ENCODE data around the gene PPIE.
"Not testable (repeated sequence)": the region's sequence is repeated elsewhere in the genome, so short reads cannot be mapped to it uniquely, and the experiment has no call there.

The PPIE gene

GRCh38 chr1:39758556-39759435 is 20.1 kb downstream of the PPIE start:
- no peak for DNase-seq

GRCh38 chr1:39759436-39759726 is 20.7 kb downstream of the PPIE start:
- no peak for DNase-seq

GRCh38 chr1:39760074-39761008 is 21.7 kb downstream of the PPIE start:
- DNase-seq: no peak

- no peak for DNase-seq
These were observed 22.3 kb downstream of the PPIE start for GRCh38 chr1:39761016-39761415.

- no peak for DNase-seq
These were observed 23.0 kb downstream of the PPIE start for GRCh38 chr1:39761557-39762260.

- no peak for DNase-seq
These were observed 24.2 kb downstream of the PPIE start for GRCh38 chr1:39762550-39763540.

- not testable (repeated sequence) for DNase-seq
These were observed 25.1 kb downstream of the PPIE start for GRCh38 chr1:39763619-39764374.

- DNase-seq: not testable (repeated sequence)
These were observed 25.8 kb downstream of the PPIE start for GRCh38 chr1:39764512-39764911.

GRCh38 chr1:39766466-39766865 is 27.8 kb downstream of the PPIE start:
- not testable (repeated sequence) for DNase-seq

- not testable (repeated sequence) for DNase-seq
These were observed 30.8 kb downstream of the PPIE start for GRCh38 chr1:39769502-39769901.

GRCh38 chr1:39770100-39771021 is 31.7 kb downstream of the PPIE start:
- not testable (repeated sequence) for DNase-seq

- DNase-seq: not testable (repeated sequence)
These were observed 32.4 kb downstream of the PPIE start, which contains the start of gene OXCT2 for GRCh38 chr1:39771022-39771532. Gene OXCT2 (minus strand): TSS chr1:39771348. CDS start chr1:39771255, 93 bp downstream.

- DNase-seq: not testable (repeated sequence)
These were observed 34.8 kb downstream of the PPIE start for GRCh38 chr1:39773369-39773979.

GRCh38 chr1:39775141-39775540 is 36.5 kb downstream of the PPIE start:
- not testable (repeated sequence) for DNase-seq

- DNase-seq: not testable (repeated sequence)
These were observed 37.2 kb downstream of the PPIE start for GRCh38 chr1:39775676-39776399.

- no peak for DNase-seq
These were observed 37.7 kb downstream of the PPIE start for GRCh38 chr1:39776400-39776713.

GRCh38 chr1:39776886-39777285 is 38.2 kb downstream of the PPIE start:
- no peak for DNase-seq

GRCh38 chr1:39777306-39777705 is 38.6 kb downstream of the PPIE start:
- DNase-seq: no peak

Data from effector CD4-positive, alpha-beta T cell (primary cell).